Uterus (tissue), 4 donors: ENCODE measurements around the gene TSEN54. TPM values are rescaled to one million over a fixed set of nuclear protein-coding genes. Genes with fewer than 3 reads are reported as not detected.

Source experiments
- DNase-seq, 2 donors: peaks; one replicate each; pipeline ENCODE4 v3.0.0-alpha.2; 2019 to 2020
- H3K27ac ChIP-seq, 2 donors: fragments of 200-600 bp; sonication (generic); 1 replicate in 1 of 2; 2 replicates in 1 of 2; pipeline ENCODE4 v1.5.1; 2016 to 2018
- H3K27me3 ChIP-seq, 2 donors: fragments of 200-600 bp; sonication (generic); one replicate each; pipeline ENCODE4 v1.5.1; 2018 to 2019; ENCODE audit warnings: control low read depth in 1 of 2
- H3K36me3 ChIP-seq, 2 donors: fragments of 200-600 bp; sonication (generic); one replicate each; pipeline ENCODE4 v1.5.1; 2019; ENCODE audit warnings: control low read depth in 1 of 2
- H3K4me1 ChIP-seq, 2 donors: fragments of 200-600 bp; sonication (generic); one replicate each; pipeline ENCODE4 v1.5.1; 2018 to 2019; ENCODE audit warnings: control low read depth in 1 of 2
- H3K4me3 ChIP-seq, 2 donors: fragments of 200-600 bp; sonication (generic); 1 replicate in 1 of 2; 2 replicates in 1 of 2; pipeline ENCODE4 v1.5.1; 2018 to 2019; ENCODE audit warnings: mild to moderate bottlenecking in 1 of 2
- H3K9me3 ChIP-seq, 2 donors: fragments of 200-600 bp; sonication (generic); one replicate each; pipeline ENCODE4 v1.5.1; 2019; ENCODE audit warnings: control low read depth in 1 of 2
- CTCF ChIP-seq, 4 experiments: fragments of 200-600 bp in 2 of 4; fragments of 450-650 bp in 2 of 4; sonication (generic) in 2 of 4; IDR thresholded peaks; one replicate each; pipeline ENCODE4 v1.5.1; 2016 to 2019; ENCODE audit warnings: antibody characterized with exemption in 4 of 4, mild to moderate bottlenecking in 2 of 4, moderate library complexity in 1 of 4
- POLR2A ChIP-seq, 2 donors: fragments of 450-650 bp; IDR thresholded peaks; one replicate each; pipeline ENCODE4 v1.6.1; 2016; ENCODE audit warnings: antibody characterized with exemption in 2 of 2, mild to moderate bottlenecking in 1 of 2, moderate library complexity in 1 of 2
- intact Hi-C: fragments of 100-400 bp; cut with DNase I; formaldehyde crosslinking; loops from one replicate; pipeline ENCODE4 v1.15.1; 2023; ENCODE audit warnings: low total_unique reads
- total RNA-seq, 4 donors: library from RNA; depleted of rRNA in 3 of 4; stranded (reverse); fragments of >200 nt in 3 of 4; gene quantifications; one replicate each; pipeline versions ENCODE4 v1.1.0 to v1.2.4, GENCODE V29; 2014 to 2023
- donor health status: DM: yes; HTN: yes; CAD: no.

TSEN54 gene
- total RNA-seq, 4 donors from 2014 or later: 17.4 to 102 (median 20.6) TPM

- intact Hi-C loops: no loop called here
- no peak overlapping the region for H3K27ac ChIP-seq
- H3K9me3 ChIP-seq: no peaks in the 10 kb centered on the region
- no peaks in the 10 kb centered on the region for H3K36me3 ChIP-seq
- TF ChIP-seq POLR2A (IDR thresholded peaks at IDR 0.05): no peak
- TF ChIP-seq CTCF (IDR thresholded peaks at IDR 0.05): no peak
- H3K4me1 ChIP-seq: no peaks in the 10 kb centered on the region
- H3K4me3 ChIP-seq: no peak overlapping the region
- H3K27me3 ChIP-seq: no peaks in the 10 kb centered on the region
- DNase-seq: no peak
Measured at GRCh38 chr17:75488693-75489510, 27.4 kb upstream of the TSEN54 start.

- TF ChIP-seq POLR2A (IDR thresholded peaks at IDR 0.05): no peak
- no peak for TF ChIP-seq CTCF (IDR thresholded peaks at IDR 0.05)
- H3K9me3 ChIP-seq: no peaks in the 10 kb centered on the region
- H3K27me3 ChIP-seq: no peaks in the 10 kb centered on the region
- no peak overlapping the region for H3K27ac ChIP-seq
- no peaks in the 10 kb centered on the region for H3K36me3 ChIP-seq
- no peak overlapping the region for H3K4me3 ChIP-seq
- DNase-seq: no peak
- intact Hi-C loops: no loop called here
- H3K4me1 ChIP-seq: no peaks in the 10 kb centered on the region
Measured at GRCh38 chr17:75489511-75489955, 26.8 kb upstream of the TSEN54 start.

- no peaks in the 10 kb centered on the region for H3K36me3 ChIP-seq
- DNase-seq: no peak
- TF ChIP-seq POLR2A (IDR thresholded peaks at IDR 0.05) (no peak), CTCF (IDR thresholded peaks at IDR 0.05) (no peak)
- no peak overlapping the region for H3K4me3 ChIP-seq
- peak overlapping the region; percentile 17 to 57 for H3K27ac ChIP-seq
- H3K9me3 ChIP-seq: no peaks in the 10 kb centered on the region
- no peaks in the 10 kb centered on the region for H3K27me3 ChIP-seq
- no peaks in the 10 kb centered on the region for H3K4me1 ChIP-seq
- intact Hi-C loops: no loop called here
Measured at GRCh38 chr17:75490173-75490743, 26.1 kb upstream of the TSEN54 start.

- no peak for DNase-seq
- H3K27me3 ChIP-seq: no peaks in the 10 kb centered on the region
- TF ChIP-seq POLR2A (IDR thresholded peaks at IDR 0.05) (no peak), CTCF (IDR thresholded peaks at IDR 0.05) (no peak)
- H3K27ac ChIP-seq: no peak overlapping the region
- H3K4me3 ChIP-seq: no peak overlapping the region
- no peaks in the 10 kb centered on the region for H3K9me3 ChIP-seq
- H3K4me1 ChIP-seq: no peaks in the 10 kb centered on the region
- no peaks in the 10 kb centered on the region for H3K36me3 ChIP-seq
- intact Hi-C loops: no loop called here
Measured at GRCh38 chr17:75490953-75491649, 25.2 kb upstream of the TSEN54 start.

- H3K4me1 ChIP-seq: no peaks in the 10 kb centered on the region
- H3K36me3 ChIP-seq: no peaks in the 10 kb centered on the region
- no peak for DNase-seq
- no peaks in the 10 kb centered on the region for H3K27me3 ChIP-seq
- TF ChIP-seq POLR2A (IDR thresholded peaks at IDR 0.05) (no peak), CTCF (IDR thresholded peaks at IDR 0.05) (no peak)
- intact Hi-C loops: no loop called here
- no peaks in the 10 kb centered on the region for H3K9me3 ChIP-seq
- H3K4me3 ChIP-seq: no peak overlapping the region
- no peak overlapping the region for H3K27ac ChIP-seq
Measured at GRCh38 chr17:75491680-75492079, 24.6 kb upstream of the TSEN54 start.
